Measurements from ENCODE around the gene GRAMD2A.

GRAMD2A gene

DNA sequence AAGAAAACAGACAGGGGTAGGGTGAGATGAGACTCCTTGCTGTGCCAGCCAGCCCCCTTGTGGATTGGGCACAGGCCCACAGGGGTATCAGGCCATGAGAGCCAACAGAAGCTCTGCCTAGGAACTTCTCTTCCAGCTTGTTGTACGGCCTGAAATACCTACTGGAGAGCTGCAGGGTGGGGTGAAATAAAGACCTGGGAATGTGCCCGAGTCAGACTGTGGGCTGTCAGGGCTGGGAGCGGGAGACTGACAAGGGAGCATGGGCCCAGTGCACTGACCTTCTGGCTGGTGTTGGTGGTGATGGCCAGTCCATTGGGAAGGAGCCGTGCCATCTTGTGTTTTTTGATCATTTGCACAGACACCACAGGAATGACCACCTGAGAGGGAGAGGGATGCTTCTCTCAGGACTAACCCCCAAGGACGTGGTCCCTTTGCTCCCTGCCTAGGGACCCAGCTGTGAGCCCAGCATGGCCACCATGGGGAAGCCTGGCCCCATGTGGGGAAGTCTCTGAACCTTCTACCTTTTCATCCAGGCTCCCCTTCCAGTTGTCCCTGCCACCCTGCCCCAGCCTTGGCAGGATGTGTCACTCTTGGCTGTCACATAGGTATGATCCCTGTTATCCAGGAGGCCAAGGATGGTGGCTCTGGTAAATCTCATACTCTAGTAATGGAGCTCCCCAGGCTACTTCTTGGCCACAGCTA, 30.7 kb downstream of the GRAMD2A start:
- DNase-seq = no peak

DNA sequence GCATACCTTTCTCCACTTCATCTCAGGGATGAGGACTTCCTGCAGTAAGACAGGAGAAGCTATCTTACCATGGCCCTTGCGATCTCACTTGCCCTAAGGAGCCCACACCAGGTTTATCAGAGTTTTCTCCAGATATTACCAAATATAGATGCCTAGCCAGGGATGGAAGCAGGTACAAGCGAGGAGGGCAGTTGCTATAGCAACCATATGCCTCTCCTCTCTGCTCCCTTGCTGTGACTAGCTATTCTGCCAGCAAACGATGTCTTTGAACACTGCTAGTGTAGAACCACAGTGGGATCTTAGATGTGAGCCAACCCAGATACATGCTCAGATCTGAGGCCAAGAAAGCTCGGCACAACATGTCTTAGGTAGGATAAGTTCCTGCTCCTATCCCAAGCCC, 33.9 kb downstream of the GRAMD2A start:
- DNase-seq = no peak

DNA sequence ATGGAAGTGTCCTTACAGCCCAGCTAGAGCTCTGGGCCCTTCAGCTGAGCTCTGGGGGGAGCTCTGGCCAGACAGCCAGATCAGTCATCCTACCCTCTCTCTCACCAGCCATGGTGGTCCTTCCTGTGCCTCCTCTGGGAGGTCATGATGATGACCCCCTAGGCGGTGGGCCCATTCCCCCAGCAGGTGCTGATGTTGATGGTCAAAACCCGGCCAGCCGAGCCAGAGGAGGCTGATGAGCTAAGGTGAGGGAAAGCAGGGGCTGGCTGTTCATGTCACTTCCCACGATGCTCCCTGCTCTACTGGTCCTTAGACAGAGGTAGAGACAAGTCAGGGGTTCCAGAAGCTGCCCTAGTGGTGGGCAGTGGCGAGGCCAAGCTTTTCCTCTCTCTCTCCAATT, 35.0 kb downstream of the GRAMD2A start:
- no peak for DNase-seq

DNA sequence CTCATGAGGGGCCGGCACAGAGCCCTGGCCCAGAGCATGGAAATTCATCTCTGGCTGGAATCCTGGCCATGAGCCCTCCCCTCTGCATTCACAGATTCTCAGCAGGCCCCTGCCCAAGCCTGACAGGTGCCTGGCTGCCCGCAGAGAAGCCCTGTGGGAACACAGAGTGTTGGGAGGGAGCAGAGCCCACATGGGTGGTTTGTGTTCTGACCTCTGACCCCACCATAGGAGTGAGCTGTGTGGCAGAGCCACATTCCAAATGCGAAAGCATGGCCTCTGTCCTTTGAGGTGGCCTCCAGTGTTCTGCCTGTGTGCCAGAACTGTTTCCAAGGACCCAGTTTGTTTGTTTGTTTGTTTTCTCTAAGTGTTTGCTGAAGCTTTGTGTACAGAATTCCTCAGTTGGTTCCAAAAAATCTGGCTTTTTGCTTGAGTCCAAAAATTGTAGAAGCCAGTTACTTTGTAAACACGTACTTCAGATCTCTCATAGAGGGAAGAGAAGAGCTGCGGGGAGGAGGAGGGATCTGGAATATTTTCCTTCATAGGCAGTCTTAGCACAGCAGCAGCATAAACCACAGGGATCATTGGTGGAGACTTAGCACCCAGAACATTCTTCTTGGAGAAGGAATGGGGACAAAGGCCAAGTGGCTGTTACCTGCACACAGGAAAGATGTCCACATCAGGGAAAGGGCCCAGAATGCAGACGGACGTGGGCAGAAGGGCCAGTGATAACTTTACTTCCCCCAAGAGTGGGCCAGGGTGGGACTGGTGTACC, 36.0 kb downstream of the GRAMD2A start:
- no peak for DNase-seq

DNA sequence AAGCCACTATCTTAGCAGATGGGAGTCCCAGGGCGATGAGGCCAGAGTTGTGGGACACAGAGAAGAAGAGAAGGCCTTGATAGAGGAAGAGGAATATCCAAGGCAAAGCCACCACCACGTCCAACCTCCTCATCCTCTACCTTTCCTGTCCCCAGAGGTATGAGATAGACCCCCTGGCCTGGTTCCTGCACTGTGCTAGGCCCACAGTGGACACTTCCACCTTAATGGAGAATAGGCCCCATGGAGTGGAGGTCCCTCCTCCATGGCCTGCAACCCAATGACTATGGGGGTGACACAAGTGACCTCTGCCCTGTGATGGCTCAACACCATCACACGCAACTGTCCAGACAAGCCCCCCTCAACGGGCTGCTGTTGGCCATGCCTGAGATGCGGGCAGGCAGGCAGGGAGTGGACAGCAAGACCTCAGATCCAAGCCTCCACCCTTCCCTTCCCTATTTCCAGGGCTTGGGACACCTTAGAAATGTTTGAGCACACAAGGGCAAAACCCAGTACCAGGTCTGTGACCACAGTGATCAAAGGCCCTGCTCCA, 36.8 kb downstream of the GRAMD2A start:
- DNase-seq = no peak

DNA sequence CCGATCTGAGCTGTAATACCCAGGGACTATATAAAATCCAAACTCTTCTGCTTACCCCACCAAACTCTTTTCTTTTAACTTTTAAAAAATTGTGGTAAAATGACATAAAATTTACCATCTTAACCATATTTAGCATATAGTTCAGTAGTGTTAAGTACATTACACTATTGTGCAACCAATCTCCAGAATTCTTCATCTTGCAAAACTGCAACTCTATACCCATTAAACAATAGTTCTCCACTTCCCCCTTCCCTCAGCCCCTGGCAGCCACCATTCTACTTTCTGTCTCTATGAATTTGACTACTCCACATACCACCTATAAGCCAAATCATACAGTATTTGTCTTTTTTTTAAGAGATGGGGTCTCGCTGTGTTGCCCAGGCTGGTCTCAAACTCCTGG, 40.7 kb downstream of the GRAMD2A start:
- no peak for DNase-seq

DNA sequence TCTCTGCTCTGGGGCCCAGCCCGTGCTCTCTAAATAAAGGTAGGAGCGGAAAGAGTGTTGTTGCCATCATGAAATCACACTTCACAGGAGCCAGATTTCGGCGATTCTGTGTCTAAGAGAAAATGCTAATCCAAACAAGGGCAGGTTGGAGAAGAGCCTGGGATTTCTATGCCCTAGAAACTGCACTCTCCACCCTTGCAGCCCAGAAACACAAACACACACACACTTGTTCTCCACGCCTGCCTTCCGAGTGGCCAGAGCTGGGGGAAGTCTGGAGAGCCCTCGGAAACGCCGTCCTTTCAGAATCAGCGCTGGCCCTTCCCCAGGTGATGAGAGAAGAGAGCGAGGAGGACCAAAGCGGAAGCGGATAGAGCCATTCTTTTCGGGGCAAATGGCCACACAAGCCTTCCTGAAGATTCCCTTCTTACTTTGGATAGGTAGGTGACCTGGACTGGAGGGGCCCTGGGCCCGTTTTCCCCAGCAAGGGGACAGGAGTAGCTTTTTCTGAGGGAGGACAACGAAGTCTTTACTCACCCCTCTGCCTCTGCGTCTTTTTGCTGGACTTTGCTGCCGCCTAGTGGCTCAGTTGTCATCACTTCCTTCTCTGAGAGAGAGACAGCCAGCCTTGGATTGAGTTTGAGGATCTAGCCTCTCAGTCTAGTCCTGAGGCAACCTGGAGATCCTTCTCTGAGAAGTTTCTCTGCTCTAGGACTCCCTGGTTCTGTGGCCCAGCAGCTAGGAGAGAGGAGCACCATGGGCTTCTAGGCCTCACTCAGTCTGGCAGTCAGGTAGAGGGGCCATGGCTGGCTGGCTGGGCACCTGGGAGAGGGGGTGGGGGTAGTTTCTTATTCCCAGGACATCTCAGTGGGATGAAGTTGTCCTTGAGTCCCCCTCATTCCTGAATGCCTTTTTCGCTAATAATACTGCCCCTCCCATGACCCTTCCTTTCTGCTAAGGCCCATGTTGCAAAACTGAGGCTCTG, 41.7 kb downstream of the GRAMD2A start:
- DNase-seq = peak; percentile 92

DNA sequence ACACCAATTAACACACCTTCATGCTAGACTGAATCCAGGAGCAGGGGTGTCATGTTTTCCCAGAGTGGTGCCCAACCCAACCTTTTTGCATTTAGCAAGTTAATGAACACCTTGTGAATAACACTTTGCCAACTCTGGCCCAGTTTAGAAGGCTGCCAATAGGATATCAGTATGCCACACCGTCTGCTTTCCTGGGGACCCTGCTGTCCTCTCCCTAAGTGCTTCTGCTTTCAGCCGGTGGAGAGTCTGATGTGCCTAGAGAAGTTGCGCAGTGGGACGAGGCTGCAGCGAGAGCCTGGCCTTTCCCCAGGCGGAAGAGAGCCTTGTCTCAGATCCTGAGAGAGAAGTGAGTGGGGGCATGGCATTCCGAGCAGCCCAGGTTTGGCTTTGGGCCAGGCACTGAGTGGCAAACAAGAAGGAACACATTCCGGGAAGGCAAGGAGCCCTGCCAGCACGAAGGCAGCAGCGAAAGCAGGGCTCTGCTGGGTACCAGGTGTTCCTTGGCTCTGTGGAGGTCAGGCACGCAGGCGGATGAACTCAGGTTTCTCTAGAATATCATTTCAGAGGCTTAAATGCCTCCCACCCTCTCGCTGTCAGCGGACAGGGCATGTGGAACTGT, 42.5 kb downstream of the GRAMD2A start:
- DNase-seq = no peak

DNA sequence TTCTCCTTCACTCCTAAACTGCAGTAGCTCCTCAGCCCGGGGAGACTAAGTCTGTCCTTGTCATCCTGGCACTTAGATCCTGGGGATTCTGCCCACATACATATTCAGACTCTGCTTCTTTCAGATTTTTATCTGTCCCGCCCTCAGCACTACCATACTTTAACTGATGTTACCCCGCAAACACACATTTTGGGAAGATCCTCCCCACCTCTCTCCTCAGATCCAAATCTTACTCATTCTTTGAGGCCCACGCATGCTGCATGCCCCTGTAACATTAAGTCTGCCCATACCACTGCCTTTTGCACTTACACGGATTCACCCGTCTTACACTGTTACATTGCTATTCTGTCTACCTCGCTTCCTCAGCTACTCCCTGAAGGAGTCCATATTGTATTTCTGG, 43.3 kb downstream of the GRAMD2A start:
- DNase-seq = no peak

DNA sequence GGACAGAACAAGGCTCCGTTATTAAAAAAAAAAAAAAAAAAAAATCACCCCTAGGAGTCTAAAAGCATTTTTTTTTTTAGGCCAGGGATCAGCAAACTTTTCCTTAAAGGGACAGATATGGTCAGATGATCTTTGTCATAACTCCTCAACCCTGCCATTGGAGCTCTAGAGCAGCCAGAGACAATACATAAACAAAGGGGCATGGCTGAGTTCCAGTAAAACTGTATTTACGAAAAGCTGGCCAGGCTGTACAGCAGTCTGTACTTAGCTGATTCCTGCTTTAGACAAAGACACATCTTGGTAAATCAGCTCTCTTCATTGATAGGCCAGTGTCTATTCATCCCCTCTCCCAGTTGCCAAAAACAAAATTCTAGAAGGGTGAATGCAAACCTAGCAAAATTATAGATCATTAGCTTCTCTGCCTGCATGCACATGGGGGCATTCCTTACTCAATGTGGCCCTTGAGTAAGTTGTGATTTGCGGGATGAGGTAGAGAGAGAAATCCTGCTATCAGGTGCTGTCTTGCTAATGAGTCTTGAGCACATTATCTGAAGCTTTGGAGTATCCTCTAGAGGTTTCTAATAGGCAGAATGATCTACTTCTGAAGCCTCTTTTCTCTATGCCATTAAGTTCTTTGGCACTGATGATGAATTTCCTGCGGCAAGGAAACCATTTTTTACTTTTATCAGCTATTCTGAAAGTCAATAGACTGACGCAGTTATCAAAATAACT, 44.2 kb downstream of the GRAMD2A start:
- no peak for DNase-seq

DNA sequence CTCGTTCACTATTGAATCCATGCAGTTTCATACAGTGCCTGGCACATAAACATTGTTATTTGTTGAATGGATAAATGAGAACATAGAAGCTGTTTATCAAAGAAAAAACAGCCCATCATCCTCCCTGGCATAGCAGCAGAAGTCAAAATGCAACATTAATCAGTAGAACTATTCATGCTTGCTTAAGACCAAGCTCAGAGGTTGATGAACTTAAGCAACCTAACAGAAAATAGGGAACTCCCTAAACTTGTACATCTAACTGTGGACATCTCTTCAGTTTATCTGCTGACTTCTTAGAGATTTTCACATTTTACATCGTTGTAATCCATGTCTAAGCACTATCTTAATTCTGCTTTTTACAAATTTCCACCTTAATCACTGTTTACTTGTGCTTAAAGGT, 50.2 kb downstream of the GRAMD2A start:
- DNase-seq = no peak

DNA sequence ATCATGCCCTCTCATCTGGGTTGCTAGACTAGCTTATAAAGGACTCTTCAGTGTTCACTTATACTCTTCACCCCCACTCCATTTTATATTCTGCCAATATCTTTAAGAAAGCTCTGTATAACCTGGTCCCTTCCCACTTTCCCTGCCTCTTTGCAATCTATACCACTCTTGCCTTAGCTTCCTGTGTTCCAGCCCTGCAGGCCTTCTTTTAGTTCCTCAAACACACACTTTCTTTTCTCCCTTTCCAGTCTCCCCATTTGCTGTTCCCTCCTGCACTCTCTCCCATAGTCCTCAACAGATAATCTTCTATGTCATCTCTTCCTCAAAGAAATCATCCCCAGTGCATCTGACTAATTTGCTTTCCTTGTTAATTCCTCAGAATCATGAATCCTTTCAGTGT, 50.7 kb downstream of the GRAMD2A start:
- DNase-seq = no peak

DNA sequence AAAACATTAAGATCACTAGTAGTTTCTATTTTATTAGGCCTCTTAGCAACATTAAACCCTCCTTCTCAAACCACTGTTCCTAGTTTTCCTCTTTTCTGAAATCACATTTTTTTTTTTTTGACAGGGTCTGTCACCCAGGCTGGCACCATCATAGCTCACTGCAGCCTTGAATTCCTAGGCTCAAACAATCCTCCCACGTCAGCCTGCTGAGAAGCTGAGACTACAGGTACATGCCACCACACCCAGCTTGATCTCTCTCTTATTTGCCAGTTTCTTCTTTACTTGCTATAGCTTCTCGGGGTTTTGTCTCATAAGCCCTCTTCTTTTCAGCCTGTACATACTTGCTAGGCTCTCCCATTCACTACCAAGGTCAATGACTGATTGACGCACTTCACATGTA, 51.4 kb downstream of the GRAMD2A start:
- no peak for DNase-seq

DNA sequence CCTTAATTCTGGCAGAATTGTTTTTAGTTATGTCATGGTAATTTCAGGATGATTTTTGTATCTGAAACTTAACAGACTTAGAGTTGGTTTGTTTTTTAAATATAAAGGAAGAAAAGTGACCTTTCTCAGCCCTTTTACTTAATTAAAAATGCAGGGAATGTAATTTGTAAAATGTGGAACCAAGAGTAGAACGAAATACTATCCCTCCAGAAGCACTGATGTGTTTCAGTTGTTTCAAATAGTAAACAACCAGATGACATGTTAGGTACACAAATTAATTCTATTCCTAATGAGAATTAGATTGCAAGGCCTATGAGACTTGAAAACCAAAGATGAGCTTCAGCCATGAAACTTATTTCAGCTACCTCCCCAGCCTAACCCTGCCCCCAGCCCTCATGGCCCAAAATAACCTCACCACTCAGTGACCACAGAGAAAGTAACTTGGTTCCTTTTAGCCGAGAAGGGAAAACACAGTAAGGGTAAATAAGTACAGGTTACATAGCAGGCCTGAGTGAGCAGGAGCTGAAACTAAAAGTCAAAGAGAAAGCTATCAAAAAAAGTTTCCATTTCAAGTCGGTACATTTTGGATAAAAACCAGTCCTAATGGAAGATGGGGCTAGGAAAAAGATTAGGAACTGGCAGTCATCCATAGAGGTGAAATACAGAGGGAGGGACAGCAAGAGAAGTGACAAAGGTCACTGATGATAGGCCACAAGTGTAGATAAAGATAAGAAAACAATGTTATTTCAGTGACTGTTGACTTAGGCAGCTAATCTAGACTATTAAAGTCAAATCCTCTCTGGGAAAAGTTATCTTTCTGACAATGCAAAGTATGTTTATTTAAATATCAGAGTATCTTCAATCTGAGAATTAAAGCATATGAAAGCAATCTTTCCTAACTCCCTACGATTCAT, 56.2 kb downstream of the GRAMD2A start:
- DNase-seq = peak; percentile 63

DNA sequence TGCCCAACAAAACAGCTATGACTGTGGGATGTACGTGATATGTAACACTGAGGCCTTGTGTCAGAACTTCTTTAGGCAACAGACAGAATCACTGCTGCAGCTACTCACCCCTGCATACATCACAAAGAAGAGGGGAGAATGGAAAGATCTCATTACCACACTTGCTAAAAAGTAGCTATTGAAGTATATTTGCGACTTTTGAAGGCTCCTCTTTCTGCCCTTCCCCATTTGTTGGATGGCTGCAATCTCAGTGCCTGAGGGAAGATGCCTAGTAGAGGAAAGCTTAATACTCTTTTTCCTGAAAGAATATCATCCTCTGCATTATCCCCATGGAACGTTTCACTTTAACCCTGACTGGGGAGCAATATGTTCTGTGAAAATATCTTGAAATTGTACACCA, 57.5 kb downstream of the GRAMD2A start:
- no peak for DNase-seq

DNA sequence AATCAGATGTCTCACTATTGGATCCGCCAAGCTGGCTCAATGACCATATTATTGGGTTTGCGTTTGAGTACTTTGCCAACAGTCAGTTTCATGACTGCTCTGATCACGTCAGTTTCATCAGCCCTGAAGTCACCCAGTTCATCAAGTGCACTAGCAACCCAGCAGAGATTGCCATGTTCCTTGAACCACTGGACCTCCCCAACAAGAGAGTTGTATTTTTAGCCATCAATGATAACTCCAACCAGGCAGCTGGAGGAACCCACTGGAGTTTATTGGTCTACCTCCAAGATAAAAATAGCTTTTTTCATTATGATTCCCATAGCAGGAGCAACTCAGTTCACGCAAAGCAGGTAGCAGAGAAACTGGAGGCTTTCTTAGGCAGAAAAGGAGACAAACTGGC, 57.9 kb downstream of the GRAMD2A start:
- DNase-seq = no peak

DNA sequence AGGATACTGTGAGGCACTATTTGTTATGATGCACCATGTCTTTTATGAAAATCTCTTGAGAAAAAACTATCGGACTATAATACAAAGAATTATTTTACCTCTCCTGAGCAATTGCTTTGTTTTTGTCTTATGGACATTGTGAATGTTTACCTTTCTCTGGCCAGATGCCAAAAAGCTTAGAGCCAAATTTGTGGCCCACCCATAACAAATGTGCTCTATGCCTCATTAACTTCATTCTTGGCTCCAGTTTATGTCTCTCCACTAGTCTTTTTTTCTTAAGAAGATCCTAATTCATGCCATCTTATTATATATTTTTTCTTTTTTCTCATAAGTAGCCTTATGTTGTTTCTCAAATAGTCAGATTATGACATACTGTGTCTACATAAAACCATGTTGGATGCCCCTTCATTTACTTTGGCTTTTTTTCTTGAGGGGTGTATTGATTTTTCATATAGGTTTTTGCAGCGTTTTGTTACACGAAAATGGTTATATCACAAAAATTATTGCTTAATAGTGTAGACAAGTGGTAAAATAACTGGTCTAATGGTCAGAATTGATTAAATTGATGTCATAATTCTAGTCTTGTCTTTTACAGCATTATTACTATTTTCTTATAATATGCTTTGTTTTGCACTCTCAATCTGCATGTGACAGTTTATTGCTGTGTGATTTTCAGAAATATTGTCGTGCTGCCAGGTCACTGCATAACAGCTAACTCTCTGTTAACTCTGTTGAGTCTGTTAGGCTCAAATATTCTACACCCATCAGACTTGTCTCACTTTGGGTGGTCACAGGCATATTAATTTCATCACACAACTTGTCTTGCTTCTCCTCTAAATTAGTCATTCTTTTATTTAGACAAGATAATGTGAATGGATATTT, 61.2 kb downstream of the GRAMD2A start:
- no peak for DNase-seq

DNA sequence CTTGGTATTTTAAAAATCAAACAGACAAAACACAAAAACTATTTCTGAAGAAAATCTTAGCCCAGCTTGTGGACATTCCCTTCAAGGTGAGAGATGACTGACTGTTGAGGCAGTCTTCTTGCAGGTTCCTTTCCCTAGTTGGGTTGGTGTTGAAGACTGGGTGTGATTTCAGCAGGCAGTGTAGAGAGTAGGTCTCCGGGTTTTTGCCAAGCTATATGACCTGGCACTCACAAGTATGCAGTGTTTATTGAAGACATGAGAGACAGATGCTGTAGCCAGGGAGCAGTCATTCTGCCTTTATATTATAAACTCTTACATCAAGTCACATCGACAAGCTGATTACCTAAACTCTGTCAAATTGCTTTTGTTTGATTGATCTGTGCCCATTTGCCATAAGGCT, 61.9 kb downstream of the GRAMD2A start:
- no peak for DNase-seq

DNA sequence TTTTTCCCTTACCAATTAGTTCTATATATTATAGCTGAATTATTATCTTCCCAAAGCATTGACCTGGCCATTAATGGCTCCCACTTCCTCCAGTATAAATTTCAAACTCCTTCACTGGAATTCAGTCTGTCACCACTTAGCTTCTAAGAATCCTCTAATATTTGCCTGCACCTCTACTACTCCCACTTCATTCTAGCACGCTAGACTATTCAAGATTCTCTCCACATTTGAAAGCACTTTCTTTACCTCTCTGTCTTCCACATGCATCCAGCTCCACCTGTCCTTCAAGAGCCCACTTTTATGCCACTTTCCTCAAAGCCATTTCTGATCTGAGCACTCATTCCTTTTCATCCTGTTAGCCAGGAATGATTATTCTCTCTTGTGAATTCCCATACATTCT, 64.4 kb downstream of the GRAMD2A start:
- DNase-seq = no peak

DNA sequence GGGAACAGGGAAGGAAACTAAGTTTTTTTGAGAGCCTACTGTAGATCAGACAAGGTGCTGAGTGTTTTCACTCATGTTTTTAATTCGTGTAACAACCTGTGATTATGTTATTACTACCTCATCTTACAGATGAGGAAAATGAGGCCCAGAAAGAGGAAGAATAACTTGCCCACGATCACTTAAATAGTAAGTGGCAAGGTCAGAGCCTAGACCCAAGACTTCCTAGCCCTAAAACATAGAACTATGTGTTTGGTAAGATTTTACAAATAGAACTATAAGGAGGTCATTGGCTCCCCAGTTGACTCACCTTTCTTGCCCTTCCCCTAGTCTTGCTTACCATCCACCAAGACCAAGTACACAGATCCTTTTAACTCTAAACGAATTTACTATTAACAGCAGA, 65.7 kb downstream of the GRAMD2A start:
- DNase-seq = no peak
